ENCODE results near the gene PTGER2. TPM values are rescaled to one million over a fixed set of nuclear protein-coding genes. Genes with fewer than 3 reads are reported as not detected.
A peak's percentile ranks its signal among the peaks of the same experiment; 100 is the strongest.

The PTGER2 gene
- total RNA-seq, 1 donor from 2014 or later = under 0.01 TPM

GRCh38 chr14:52351233-52352060, 37.3 kb downstream of the PTGER2 start:
- FAIRE-seq (no peak), DNase-seq (ENCODE audit: low read depth) (no peak)
- no peak overlapping the region for H3K4me3 ChIP-seq (ENCODE audit: low read depth, low read length)
- H3K36me3 ChIP-seq (ENCODE audit: control insufficient read depth, insufficient read depth, low read length) = no peaks in the 10 kb centered on the region
- no peaks in the 10 kb centered on the region for H3K27me3 ChIP-seq (ENCODE audit: control insufficient read depth, insufficient read depth, low read length)
- TF ChIP-seq CTCF (IDR thresholded peaks at IDR 0.05; ENCODE audit: insufficient read depth, low read length, severe bottlenecking) = no peak

- Histone ChIP-seq H3K36me3 (ENCODE audit: control insufficient read depth, insufficient read depth, low read length) (no peaks in the 10 kb centered on the region), H3K27me3 (ENCODE audit: control insufficient read depth, insufficient read depth, low read length) (no peaks in the 10 kb centered on the region), H3K4me3 (ENCODE audit: low read depth, low read length) (no peak overlapping the region)
- no peak for TF ChIP-seq CTCF (IDR thresholded peaks at IDR 0.05; ENCODE audit: insufficient read depth, low read length, severe bottlenecking)
- FAIRE-seq = no peak
- no peak for DNase-seq (ENCODE audit: low read depth)
Observed at GRCh38 chr14:52352061-52352491, 38.0 kb downstream of the PTGER2 start.

GRCh38 chr14:52352569-52352968, 38.5 kb downstream of the PTGER2 start:
- Histone ChIP-seq H3K4me3 (ENCODE audit: low read depth, low read length) (no peak overlapping the region), H3K27me3 (ENCODE audit: control insufficient read depth, insufficient read depth, low read length) (no peaks in the 10 kb centered on the region), H3K36me3 (ENCODE audit: control insufficient read depth, insufficient read depth, low read length) (no peaks in the 10 kb centered on the region)
- FAIRE-seq = no peak
- no peak for TF ChIP-seq CTCF (IDR thresholded peaks at IDR 0.05; ENCODE audit: insufficient read depth, low read length, severe bottlenecking)
- no peak for DNase-seq (ENCODE audit: low read depth)

- H3K4me3 ChIP-seq (ENCODE audit: low read depth, low read length) = no peak overlapping the region
- no peak for TF ChIP-seq CTCF (IDR thresholded peaks at IDR 0.05; ENCODE audit: insufficient read depth, low read length, severe bottlenecking)
- DNase-seq (ENCODE audit: low read depth) (peak; percentile 22), FAIRE-seq (no peak)
- no peaks in the 10 kb centered on the region for H3K27me3 ChIP-seq (ENCODE audit: control insufficient read depth, insufficient read depth, low read length)
- no peaks in the 10 kb centered on the region for H3K36me3 ChIP-seq (ENCODE audit: control insufficient read depth, insufficient read depth, low read length)
Observed at GRCh38 chr14:52354242-52354641, 40.1 kb downstream of the PTGER2 start.

GRCh38 chr14:52355016-52355431, 40.9 kb downstream of the PTGER2 start:
- no peaks in the 10 kb centered on the region for H3K27me3 ChIP-seq (ENCODE audit: control insufficient read depth, insufficient read depth, low read length)
- DNase-seq (ENCODE audit: low read depth) (peak; percentile 94), FAIRE-seq (peak; percentile 40)
- no peak for TF ChIP-seq CTCF (IDR thresholded peaks at IDR 0.05; ENCODE audit: insufficient read depth, low read length, severe bottlenecking)
- no peaks in the 10 kb centered on the region for H3K36me3 ChIP-seq (ENCODE audit: control insufficient read depth, insufficient read depth, low read length)
- no peak overlapping the region for H3K4me3 ChIP-seq (ENCODE audit: low read depth, low read length)

All from bronchial epithelial cell (primary cell).